Uterus (tissue), 4 donors: ENCODE results near the gene SLIT3. TPM values are rescaled to one million over a fixed set of nuclear protein-coding genes. Genes with fewer than 3 reads are reported as not detected.
"Not testable (repeated sequence)": the region's sequence is repeated elsewhere in the genome, so short reads cannot be mapped to it uniquely, and the experiment has no call there.

Experiments
- DNase-seq, 2 donors: peaks; one replicate each; pipeline ENCODE4 v3.0.0-alpha.2; 2019 to 2020
- H3K27ac ChIP-seq, 2 donors: fragments of 200-600 bp; sonication (generic); 1 replicate in 1 of 2; 2 replicates in 1 of 2; pipeline ENCODE4 v1.5.1; 2016 to 2018
- H3K27me3 ChIP-seq, 2 donors: fragments of 200-600 bp; sonication (generic); one replicate each; pipeline ENCODE4 v1.5.1; 2018 to 2019; ENCODE audit warnings: control low read depth in 1 of 2
- H3K36me3 ChIP-seq, 2 donors: fragments of 200-600 bp; sonication (generic); one replicate each; pipeline ENCODE4 v1.5.1; 2019; ENCODE audit warnings: control low read depth in 1 of 2
- H3K4me1 ChIP-seq, 2 donors: fragments of 200-600 bp; sonication (generic); one replicate each; pipeline ENCODE4 v1.5.1; 2018 to 2019; ENCODE audit warnings: control low read depth in 1 of 2
- H3K4me3 ChIP-seq, 2 donors: fragments of 200-600 bp; sonication (generic); 1 replicate in 1 of 2; 2 replicates in 1 of 2; pipeline ENCODE4 v1.5.1; 2018 to 2019; ENCODE audit warnings: mild to moderate bottlenecking in 1 of 2
- H3K9me3 ChIP-seq, 2 donors: fragments of 200-600 bp; sonication (generic); one replicate each; pipeline ENCODE4 v1.5.1; 2019; ENCODE audit warnings: control low read depth in 1 of 2
- POLR2A ChIP-seq, 2 donors: fragments of 450-650 bp; IDR thresholded peaks; one replicate each; pipeline ENCODE4 v1.6.1; 2016; ENCODE audit warnings: antibody characterized with exemption in 2 of 2, mild to moderate bottlenecking in 1 of 2, moderate library complexity in 1 of 2
- intact Hi-C: fragments of 100-400 bp; cut with DNase I; formaldehyde crosslinking; loops from one replicate; pipeline ENCODE4 v1.15.1; 2023; ENCODE audit warnings: low total_unique reads
- total RNA-seq, 4 donors: library from RNA; depleted of rRNA in 3 of 4; stranded (reverse); fragments of >200 nt in 3 of 4; gene quantifications; one replicate each; pipeline versions ENCODE4 v1.1.0 to v1.2.4, GENCODE V29; 2014 to 2023
- TF ChIP-seq, protein P1 (sequence below), 4 experiments: fragments of 200-600 bp in 2 of 4; fragments of 450-650 bp in 2 of 4; sonication (generic) in 2 of 4; IDR thresholded peaks; one replicate each; pipeline ENCODE4 v1.5.1; 2016 to 2019; ENCODE audit warnings: antibody characterized with exemption in 4 of 4, mild to moderate bottlenecking in 2 of 4, moderate library complexity in 1 of 4
- donor health status: DM: yes; HTN: yes; CAD: no.

The SLIT3 gene
- total RNA-seq, 4 donors from 2014 or later = 9.4 to 62.2 (median 28.1) TPM

DNA sequence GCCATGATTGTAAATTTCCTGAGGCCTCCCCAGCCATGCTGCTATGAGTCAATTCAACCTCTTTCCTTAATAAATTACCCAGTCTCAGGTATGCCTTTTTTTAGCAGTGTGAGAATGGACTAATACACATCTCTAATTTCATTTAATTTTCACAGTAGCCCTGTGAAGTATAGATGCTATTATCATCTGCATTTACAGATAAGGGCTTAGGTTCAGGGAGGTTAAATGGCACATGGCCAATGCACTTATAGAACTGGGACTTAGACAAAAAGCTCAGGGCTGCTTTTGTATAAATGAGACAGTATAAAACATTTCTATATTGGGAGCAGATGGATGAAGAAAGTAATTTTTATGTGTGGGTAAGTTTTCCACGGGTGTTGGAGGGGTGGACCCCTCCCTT is 658.9 kb downstream of the SLIT3 start:
- no peaks in the 10 kb centered on the region for H3K27me3 ChIP-seq
- H3K27ac ChIP-seq = no peak overlapping the region

DNA sequence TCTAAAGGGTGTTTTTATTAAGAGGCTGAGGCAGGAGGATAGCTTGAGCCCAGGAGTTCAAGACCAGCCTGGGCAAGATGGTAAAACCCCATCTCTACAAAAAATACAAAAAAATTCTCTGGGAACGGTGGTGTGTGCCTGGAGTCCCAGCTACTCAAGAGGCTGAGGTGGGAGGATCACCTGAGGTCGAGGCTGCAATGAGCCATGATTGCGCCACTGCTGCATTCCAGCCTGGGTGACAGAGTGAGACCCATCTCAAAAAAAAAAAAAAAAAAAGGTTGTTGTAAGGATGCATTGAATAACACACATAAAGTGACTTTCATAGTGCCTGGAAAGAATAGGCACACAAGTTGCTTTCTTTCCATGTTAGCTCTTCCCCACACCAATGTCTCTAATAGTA is 662.1 kb downstream of the SLIT3 start:
- intact Hi-C loops, H3K4me1 ChIP-seq, H3K27me3 ChIP-seq, H3K9me3 ChIP-seq, H3K36me3 ChIP-seq, H3K27ac ChIP-seq, DNase-seq, H3K4me3 ChIP-seq: not testable (repeated sequence)

More for the DNA sequence above, 658.9 kb downstream of the SLIT3 start:
- no peak overlapping the region for H3K4me3 ChIP-seq
- intact Hi-C loops = no loop called here
- H3K4me1 ChIP-seq = no peaks in the 10 kb centered on the region
- no peaks in the 10 kb centered on the region for H3K36me3 ChIP-seq
- no peaks in the 10 kb centered on the region for H3K9me3 ChIP-seq
- no peak for DNase-seq
- no peak for TF ChIP-seq POLR2A (IDR thresholded peaks at IDR 0.05)
- TF ChIP-seq, protein P1, sequence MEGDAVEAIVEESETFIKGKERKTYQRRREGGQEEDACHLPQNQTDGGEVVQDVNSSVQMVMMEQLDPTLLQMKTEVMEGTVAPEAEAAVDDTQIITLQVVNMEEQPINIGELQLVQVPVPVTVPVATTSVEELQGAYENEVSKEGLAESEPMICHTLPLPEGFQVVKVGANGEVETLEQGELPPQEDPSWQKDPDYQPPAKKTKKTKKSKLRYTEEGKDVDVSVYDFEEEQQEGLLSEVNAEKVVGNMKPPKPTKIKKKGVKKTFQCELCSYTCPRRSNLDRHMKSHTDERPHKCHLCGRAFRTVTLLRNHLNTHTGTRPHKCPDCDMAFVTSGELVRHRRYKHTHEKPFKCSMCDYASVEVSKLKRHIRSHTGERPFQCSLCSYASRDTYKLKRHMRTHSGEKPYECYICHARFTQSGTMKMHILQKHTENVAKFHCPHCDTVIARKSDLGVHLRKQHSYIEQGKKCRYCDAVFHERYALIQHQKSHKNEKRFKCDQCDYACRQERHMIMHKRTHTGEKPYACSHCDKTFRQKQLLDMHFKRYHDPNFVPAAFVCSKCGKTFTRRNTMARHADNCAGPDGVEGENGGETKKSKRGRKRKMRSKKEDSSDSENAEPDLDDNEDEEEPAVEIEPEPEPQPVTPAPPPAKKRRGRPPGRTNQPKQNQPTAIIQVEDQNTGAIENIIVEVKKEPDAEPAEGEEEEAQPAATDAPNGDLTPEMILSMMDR (IDR thresholded peaks at IDR 0.05) = no peak

DNA sequence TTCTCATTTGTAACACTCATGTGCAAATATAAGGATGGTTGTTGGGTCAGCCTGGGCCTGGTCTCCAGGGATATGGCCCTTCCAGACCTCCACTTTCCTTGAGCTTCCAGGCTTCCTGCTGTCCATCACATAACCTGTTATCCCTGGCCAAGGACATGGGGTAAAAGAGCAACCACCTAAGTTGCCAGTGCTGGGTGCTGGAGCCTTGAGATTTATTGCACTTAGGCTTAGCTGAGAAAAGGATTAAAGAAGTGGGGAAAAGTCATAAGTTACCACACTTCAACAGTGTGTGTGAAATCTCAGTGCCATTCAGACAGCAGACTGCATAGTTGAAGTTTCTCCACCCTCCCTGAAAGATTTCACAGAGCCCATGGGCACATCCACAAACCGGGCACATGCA is 663.1 kb downstream of the SLIT3 start:
- Histone ChIP-seq H3K9me3 (no peaks in the 10 kb centered on the region), H3K27ac (no peak overlapping the region), H3K4me3 (no peak overlapping the region), H3K27me3 (no peaks in the 10 kb centered on the region), H3K36me3 (no peaks in the 10 kb centered on the region), H3K4me1 (no peaks in the 10 kb centered on the region)
- TF ChIP-seq, protein P1 (IDR thresholded peaks at IDR 0.05) = no peak
- TF ChIP-seq POLR2A (IDR thresholded peaks at IDR 0.05) = no peak
- no peak for DNase-seq
- intact Hi-C loops = no loop called here

DNA sequence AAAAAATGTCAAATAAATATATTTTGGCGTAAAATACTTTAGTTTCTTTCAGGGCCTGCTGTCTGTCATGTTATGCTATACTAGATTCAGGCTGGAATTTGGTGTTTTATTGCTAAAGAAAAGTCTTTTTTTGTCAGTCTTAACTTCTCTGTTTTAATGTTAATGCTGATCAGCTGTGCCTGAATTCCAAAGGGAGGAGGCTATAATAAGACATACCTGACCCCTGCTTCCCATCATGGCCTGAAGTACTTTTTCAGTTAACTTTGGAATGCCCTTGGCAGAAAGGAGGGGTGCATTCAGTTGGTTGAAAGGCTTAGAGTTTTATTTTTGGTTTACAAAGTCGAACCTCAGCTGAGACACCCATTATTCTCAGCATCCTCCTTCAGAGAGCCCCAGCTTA is 663.7 kb downstream of the SLIT3 start:
- Histone ChIP-seq H3K4me1 (no peaks in the 10 kb centered on the region), H3K27me3 (no peaks in the 10 kb centered on the region), H3K27ac (no peak overlapping the region), H3K4me3 (no peak overlapping the region), H3K36me3 (no peaks in the 10 kb centered on the region), H3K9me3 (no peaks in the 10 kb centered on the region)
- DNase-seq = no peak
- TF ChIP-seq, protein P1 (IDR thresholded peaks at IDR 0.05) = no peak
- TF ChIP-seq POLR2A (IDR thresholded peaks at IDR 0.05) = no peak
- intact Hi-C loops = no loop called here

DNA sequence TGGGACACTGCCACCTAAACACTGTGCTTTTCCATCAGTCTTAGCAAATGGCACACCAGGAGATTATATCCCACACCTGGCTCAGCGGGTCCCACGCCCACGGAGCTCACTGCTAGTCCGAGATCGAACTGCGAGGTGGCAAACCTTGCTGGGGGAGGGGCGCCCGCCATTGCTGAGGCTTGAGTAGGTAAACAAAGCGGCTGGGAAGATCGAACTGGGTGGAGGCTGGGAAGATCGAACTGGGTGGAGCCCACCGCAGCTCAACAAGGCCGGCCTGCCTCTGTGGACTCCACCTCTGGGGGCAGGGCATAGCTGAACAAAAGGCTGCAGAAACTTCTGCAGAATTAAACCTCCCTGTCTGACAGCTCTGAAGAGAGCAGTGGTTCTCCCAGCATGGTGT is 670.0 kb downstream of the SLIT3 start:
- H3K9me3 ChIP-seq, intact Hi-C loops, H3K4me3 ChIP-seq, H3K36me3 ChIP-seq, DNase-seq, H3K4me1 ChIP-seq, H3K27me3 ChIP-seq, H3K27ac ChIP-seq: not testable (repeated sequence)

DNA sequence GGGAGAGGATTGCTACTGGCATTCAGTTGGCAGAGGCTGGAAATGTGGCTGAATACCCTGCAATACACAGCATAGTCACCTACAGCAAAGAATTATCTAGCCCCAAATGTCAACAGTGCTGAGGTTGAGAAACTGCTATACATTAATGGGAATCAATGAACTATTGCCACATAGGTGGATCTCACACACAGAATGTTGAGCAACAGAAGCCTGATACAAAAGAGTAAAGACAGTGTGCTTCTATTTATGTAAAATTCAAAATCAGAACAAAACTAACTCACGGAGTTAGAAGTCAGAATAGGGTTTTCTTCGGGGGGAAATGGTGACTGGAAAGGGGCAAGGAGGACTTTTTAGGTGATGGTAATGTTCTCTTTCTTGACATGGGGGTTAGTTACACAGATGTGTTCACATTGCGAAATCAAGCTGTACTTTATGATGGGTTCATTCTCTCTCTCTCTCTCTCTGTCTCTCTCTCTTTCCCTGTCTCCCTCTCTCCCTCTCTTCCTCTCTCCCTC is 676.0 kb downstream of the SLIT3 start:
- H3K27ac ChIP-seq = no peak overlapping the region
- no peak for DNase-seq
- H3K4me3 ChIP-seq = no peak overlapping the region
- H3K36me3 ChIP-seq = no peaks in the 10 kb centered on the region
- H3K27me3 ChIP-seq = no peaks in the 10 kb centered on the region
- no peaks in the 10 kb centered on the region for H3K4me1 ChIP-seq
- H3K9me3 ChIP-seq = no peaks in the 10 kb centered on the region
- TF ChIP-seq POLR2A (IDR thresholded peaks at IDR 0.05) = no peak
- TF ChIP-seq, protein P1 (IDR thresholded peaks at IDR 0.05) = no peak
- intact Hi-C loops = no loop called here
